ENCODE data around the gene PRDM2. TPM values are rescaled to one million over a fixed set of nuclear protein-coding genes. Genes with fewer than 3 reads are reported as not detected.

The PRDM2 gene
- total RNA-seq, 2 donors from 2014 or later = 27.8 to 38.9 TPM

DNA sequence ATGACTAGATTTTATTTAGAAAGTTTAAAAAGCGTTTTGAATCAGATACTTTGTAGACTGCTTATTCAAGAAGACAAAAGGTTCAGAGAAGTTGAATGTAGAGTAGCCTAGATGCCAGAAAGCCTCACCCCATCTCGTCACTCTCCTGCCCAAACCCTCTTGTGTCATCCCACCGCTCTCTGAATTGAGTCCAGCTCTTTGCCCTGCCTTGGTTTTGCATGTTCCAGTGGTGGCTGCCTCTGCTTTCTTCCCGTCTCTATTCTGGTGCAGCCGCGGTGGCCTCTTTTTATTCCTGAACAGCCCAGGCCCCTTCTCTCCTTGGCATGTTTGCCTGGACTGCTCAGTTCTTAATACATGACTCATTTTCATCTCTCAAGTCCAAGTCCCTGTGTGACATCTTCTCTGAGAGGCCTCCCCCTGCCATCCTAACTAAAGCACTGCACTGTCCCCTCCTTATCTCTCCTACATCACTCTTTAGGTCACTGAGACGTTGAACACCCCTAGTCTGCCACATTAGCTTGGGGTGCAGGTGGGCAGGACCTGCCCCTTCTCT, 22.9 kb downstream of the PRDM2 start:
- no peak overlapping the region for H3K27ac ChIP-seq

DNA sequence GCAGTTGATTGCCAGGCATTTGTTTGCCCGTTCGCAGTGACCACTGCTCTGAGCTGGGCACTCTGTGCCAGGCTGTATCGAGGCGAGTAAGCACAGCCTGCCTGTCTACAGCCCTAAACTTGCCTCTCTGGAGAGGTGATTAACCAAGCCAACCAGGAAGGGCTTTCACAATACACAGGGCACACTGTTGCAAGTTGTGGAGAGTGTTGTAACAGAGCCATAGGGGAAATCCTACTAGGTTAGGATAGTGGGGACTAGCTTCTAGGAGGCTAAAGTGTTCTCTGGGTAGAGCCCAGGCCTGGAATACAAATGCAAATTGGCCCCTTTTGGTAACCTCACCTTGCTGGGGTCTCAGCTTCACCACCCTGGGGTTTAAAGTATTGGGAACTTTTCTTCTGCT, 23.8 kb downstream of the PRDM2 start:
- no peaks in the 10 kb centered on the region for H3K36me3 ChIP-seq
- intact Hi-C loops (cut with DNase I) = no loop called here
- H3K27ac ChIP-seq = no peak overlapping the region
- no peaks in the 10 kb centered on the region for H3K27me3 ChIP-seq (replicated peaks; ENCODE audit: insufficient read depth)
- H3K9me3 ChIP-seq = no peaks in the 10 kb centered on the region
- WGBS = 82% methylated on average over 4 of the region's 4 CpGs
- no peak for DNase-seq (ENCODE audit: low spot score)
- TF ChIP-seq, protein P1, sequence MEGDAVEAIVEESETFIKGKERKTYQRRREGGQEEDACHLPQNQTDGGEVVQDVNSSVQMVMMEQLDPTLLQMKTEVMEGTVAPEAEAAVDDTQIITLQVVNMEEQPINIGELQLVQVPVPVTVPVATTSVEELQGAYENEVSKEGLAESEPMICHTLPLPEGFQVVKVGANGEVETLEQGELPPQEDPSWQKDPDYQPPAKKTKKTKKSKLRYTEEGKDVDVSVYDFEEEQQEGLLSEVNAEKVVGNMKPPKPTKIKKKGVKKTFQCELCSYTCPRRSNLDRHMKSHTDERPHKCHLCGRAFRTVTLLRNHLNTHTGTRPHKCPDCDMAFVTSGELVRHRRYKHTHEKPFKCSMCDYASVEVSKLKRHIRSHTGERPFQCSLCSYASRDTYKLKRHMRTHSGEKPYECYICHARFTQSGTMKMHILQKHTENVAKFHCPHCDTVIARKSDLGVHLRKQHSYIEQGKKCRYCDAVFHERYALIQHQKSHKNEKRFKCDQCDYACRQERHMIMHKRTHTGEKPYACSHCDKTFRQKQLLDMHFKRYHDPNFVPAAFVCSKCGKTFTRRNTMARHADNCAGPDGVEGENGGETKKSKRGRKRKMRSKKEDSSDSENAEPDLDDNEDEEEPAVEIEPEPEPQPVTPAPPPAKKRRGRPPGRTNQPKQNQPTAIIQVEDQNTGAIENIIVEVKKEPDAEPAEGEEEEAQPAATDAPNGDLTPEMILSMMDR (IDR thresholded peaks at IDR 0.05) = no peak
- TF ChIP-seq POLR2AphosphoS5 (IDR thresholded peaks at IDR 0.05) = no peak
- TF ChIP-seq POLR2A (IDR thresholded peaks at IDR 0.05) = no peak
- H3K4me3 ChIP-seq = no peak overlapping the region
- no peaks in the 10 kb centered on the region for H3K4me1 ChIP-seq (replicated peaks)

More for the DNA sequence above, 22.9 kb downstream of the PRDM2 start:
- Histone ChIP-seq H3K9me3 (no peaks in the 10 kb centered on the region), H3K36me3 (no peaks in the 10 kb centered on the region), H3K27me3 (replicated peaks; ENCODE audit: insufficient read depth) (no peaks in the 10 kb centered on the region), H3K4me3 (no peak overlapping the region), H3K4me1 (replicated peaks) (no peaks in the 10 kb centered on the region)
- DNase-seq (ENCODE audit: low spot score) = no peak
- no peak for TF ChIP-seq POLR2A (IDR thresholded peaks at IDR 0.05)
- TF ChIP-seq, protein P1 (IDR thresholded peaks at IDR 0.05) = no peak
- TF ChIP-seq POLR2AphosphoS5 (IDR thresholded peaks at IDR 0.05) = no peak
- 87% methylated on average over 7 of the region's 7 CpGs for WGBS
- intact Hi-C loops (cut with DNase I) = no loop called here

DNA sequence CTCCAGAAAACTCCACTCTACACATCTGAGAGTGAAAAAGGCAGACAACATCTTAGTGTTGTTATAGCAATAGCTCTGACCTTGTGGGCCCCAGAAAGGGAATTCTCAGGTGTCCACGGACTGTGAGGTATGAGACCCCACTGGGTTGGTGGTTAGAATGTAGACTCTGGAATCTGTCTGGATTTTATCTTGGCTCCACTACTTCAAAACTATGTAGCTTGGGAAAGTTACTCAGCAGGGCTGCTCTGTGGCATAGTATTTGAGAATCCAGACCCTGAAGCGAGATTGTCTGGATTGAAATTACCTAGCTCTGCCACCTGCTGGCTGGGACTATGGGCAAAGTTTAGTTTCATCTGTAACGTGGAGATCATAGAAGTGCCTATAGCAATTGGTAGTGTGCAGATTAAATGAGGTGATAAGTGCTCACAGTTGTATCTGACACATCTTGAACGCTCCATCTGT, 25.8 kb downstream of the PRDM2 start:
- intact Hi-C loops (cut with DNase I) = loop anchor here (5.0 kb wide), 1 partner anchor 58 kb away; no protein-coding TSS in a partner anchor
- H3K36me3 ChIP-seq = no peaks in the 10 kb centered on the region
- H3K4me3 ChIP-seq = no peak overlapping the region
- no peaks in the 10 kb centered on the region for H3K9me3 ChIP-seq
- WGBS = 45% methylated on average over 4 of the region's 4 CpGs
- DNase-seq (ENCODE audit: low spot score) = peak; percentile 24
- H3K4me1 ChIP-seq (replicated peaks) = no peaks in the 10 kb centered on the region
- no peak overlapping the region for H3K27ac ChIP-seq
- no peak for TF ChIP-seq POLR2AphosphoS5 (IDR thresholded peaks at IDR 0.05)
- TF ChIP-seq, protein P1 (IDR thresholded peaks at IDR 0.05) = peak in 3 of 4 experiments; percentile 35 to 63 (median 54)
- H3K27me3 ChIP-seq (replicated peaks; ENCODE audit: insufficient read depth) = no peaks in the 10 kb centered on the region

DNA sequence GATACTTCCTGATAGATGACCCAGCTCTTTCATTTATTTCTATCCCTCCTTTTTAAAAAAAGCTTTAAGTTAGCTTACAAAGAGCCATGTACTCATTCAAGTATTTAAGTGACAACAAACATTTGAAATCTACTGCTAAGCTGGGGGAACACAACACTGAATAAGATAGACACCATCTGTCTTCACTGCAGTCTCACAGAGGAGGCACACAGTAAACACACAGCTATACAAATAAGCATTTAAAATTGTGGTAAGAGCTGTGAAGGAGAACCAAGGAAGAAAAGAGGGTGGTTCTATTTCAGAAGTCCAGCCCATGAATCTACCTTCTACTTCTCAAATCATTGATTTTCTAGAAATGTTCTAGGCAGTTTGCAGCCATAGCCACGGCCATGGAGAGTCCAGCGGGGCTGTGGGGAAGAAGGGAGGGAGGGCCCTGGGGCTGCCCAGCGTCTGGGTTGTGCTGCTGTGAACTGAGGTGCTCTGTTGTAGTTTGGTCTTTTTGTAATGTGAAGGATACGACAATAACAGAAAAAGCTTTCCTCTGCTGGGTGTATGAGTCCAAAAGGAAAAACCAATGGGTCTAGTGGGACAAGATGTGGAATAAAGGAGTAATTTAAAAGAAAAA, 28.2 kb downstream of the PRDM2 start:
- DNase-seq (ENCODE audit: low spot score) = no peak
- intact Hi-C loops (cut with DNase I) = loop anchor here (5.0 kb wide), 1 partner anchor 61 kb away; no protein-coding TSS in a partner anchor
- H3K27me3 ChIP-seq (replicated peaks; ENCODE audit: insufficient read depth) = no peaks in the 10 kb centered on the region
- WGBS = 86% methylated on average over 4 of the region's 4 CpGs
- H3K27ac ChIP-seq = no peak overlapping the region
- no peak for TF ChIP-seq POLR2AphosphoS5 (IDR thresholded peaks at IDR 0.05)
- H3K4me1 ChIP-seq (replicated peaks) = no peaks in the 10 kb centered on the region
- H3K4me3 ChIP-seq = no peak overlapping the region
- H3K36me3 ChIP-seq = no peaks in the 10 kb centered on the region
- H3K9me3 ChIP-seq = no peaks in the 10 kb centered on the region

DNA sequence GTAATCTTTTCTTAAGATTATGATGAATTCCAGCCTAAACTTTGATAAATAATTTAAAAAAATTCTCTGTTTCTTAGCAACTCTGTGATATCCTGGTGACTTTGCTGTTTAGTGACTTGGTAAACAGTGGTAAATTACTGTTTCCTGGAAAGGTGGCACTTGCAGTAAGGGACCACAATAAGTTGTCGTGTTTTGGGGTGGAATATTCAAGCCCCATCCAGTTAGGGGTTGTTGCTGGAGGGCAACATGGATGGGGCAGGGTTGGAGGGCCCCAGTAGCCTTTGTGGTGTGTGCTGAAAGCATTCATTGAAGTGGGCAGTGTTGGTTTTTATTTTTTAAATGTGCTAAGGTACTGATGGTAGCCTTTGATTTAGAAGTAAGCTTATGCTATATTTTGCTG, 30.3 kb downstream of the PRDM2 start:
- TF ChIP-seq, protein P1 (IDR thresholded peaks at IDR 0.05) = no peak
- TF ChIP-seq POLR2A (IDR thresholded peaks at IDR 0.05) (no peak), POLR2AphosphoS5 (IDR thresholded peaks at IDR 0.05) (no peak)
- DNase-seq (ENCODE audit: low spot score) = no peak
- no peak overlapping the region for H3K27ac ChIP-seq

More for the DNA sequence above, 30.3 kb downstream of the PRDM2 start:
- H3K4me1 ChIP-seq (replicated peaks) = no peaks in the 10 kb centered on the region
- H3K9me3 ChIP-seq = no peaks in the 10 kb centered on the region
- H3K27me3 ChIP-seq (replicated peaks; ENCODE audit: insufficient read depth) = no peaks in the 10 kb centered on the region
- WGBS = 59% methylated on average over 1 of the region's 1 CpG
- H3K4me3 ChIP-seq = no peak overlapping the region
- no peaks in the 10 kb centered on the region for H3K36me3 ChIP-seq
- intact Hi-C loops (cut with DNase I) = no loop called here
